HFFc6 (cell line): ENCODE results near the gene OTX1. TPM values are rescaled to one million over a fixed set of nuclear protein-coding genes. Genes with fewer than 3 reads are reported as not detected.

ENCODE experiments used
- DNase-seq: peaks from one replicate; pipeline ENCODE4 v3.0.0-alpha.2; 2018
- H3K27ac Mint-ChIP-seq: 2 replicates; pipeline ENCODE4 v1.8.0; 2020; ENCODE audit warnings: mild to moderate bottlenecking, mixed read lengths
- H3K27me3 Mint-ChIP-seq: 2 replicates; pipeline ENCODE4 v1.8.0; 2021; ENCODE audit warnings: mild to moderate bottlenecking, moderate library complexity, mixed read lengths; ENCODE audit not compliant: insufficient read depth
- H3K36me3 Mint-ChIP-seq: 2 replicates; pipeline ENCODE4 v1.8.0; 2021; ENCODE audit warnings: low read depth, mixed read lengths
- H3K4me1 Mint-ChIP-seq: 2 replicates; pipeline ENCODE4 v1.8.0; 2020; ENCODE audit warnings: low read depth, mixed read lengths
- H3K4me3 Mint-ChIP-seq: 2 replicates; pipeline ENCODE4 v1.8.0; 2020; ENCODE audit warnings: mild to moderate bottlenecking, moderate library complexity, mixed read lengths
- H3K9me3 Mint-ChIP-seq: 2 replicates; pipeline ENCODE4 v1.8.0; 2020; ENCODE audit warnings: mild to moderate bottlenecking, mixed read lengths
- CTCF ChIP-seq: fragments of 200-600 bp; sonication (generic); IDR thresholded peaks from 2 replicates; pipeline ENCODE4 v1.5.0; 2021; ENCODE audit warnings: antibody characterized with exemption, mild to moderate bottlenecking
- total RNA-seq, 6 experiments: library from RNA; stranded (reverse); fragmentation: NEBNext Ultra II Directional; extraction: Animal tissue kit (Norgen Biotek cat#: 25700); gene quantifications; 2 replicates in 1 of 6; 3 replicates in 5 of 6; pipeline ENCODE4 v1.2.3, GENCODE V29; 2021

OTX1 gene
- total RNA-seq, 6 experiments from 2014 or later: 0.41 to 0.61 (median 0.53) TPM

- Mint-ChIP-seq H3K9me3 (peaks cover 22% of the 10 kb centered on the region), H3K36me3 (peaks cover 24% of the 10 kb centered on the region), H3K4me1 (peaks cover 23% of the 10 kb centered on the region), H3K27me3 (peaks cover 55% of the 10 kb centered on the region), H3K27ac (no peak overlapping the region), H3K4me3 (peak overlapping the region; percentile 81)
- DNase-seq: no peak
- TF ChIP-seq CTCF: no peak
Observed at GRCh38 chr2:63057249-63058143, 6.9 kb downstream of the OTX1 start.

- Mint-ChIP-seq H3K4me1 (peaks cover 23% of the 10 kb centered on the region), H3K27ac (no peak overlapping the region), H3K4me3 (peak overlapping the region; percentile 81), H3K36me3 (peaks cover 24% of the 10 kb centered on the region), H3K9me3 (peaks cover 22% of the 10 kb centered on the region), H3K27me3 (peaks cover 58% of the 10 kb centered on the region)
- no peak for TF ChIP-seq CTCF
- no peak for DNase-seq
Observed at GRCh38 chr2:63058144-63058920, 7.7 kb downstream of the OTX1 start.

GRCh38 chr2:63058921-63059792 lies 8.5 kb downstream of the OTX1 start:
- Mint-ChIP-seq H3K36me3 (peaks cover 24% of the 10 kb centered on the region), H3K27ac (no peak overlapping the region), H3K9me3 (peaks cover 21% of the 10 kb centered on the region), H3K4me3 (peak overlapping the region; percentile 81; the same call in 1 of the 2 replicates), H3K27me3 (peaks cover 55% of the 10 kb centered on the region), H3K4me1 (peaks cover 23% of the 10 kb centered on the region)
- TF ChIP-seq CTCF: no peak
- DNase-seq: no peak

GRCh38 chr2:63059793-63060471 lies 9.3 kb downstream of the OTX1 start:
- Mint-ChIP-seq H3K36me3 (peaks cover 16% of the 10 kb centered on the region), H3K9me3 (peaks cover 14% of the 10 kb centered on the region), H3K27ac (no peak overlapping the region), H3K27me3 (peaks cover 48% of the 10 kb centered on the region), H3K4me1 (peaks cover 23% of the 10 kb centered on the region), H3K4me3 (peak overlapping the region; percentile 38; the same call in 1 of the 2 replicates)
- DNase-seq: no peak
- TF ChIP-seq CTCF: no peak
